T-helper 2 cell treated with Interferon-gamma antibody and Interleukin-4, amounts not matched to agents 100 ng/mL and 5 ng/mL, for 36 hours (primary cell): ENCODE measurements around the gene NPC1. TPM values are rescaled to one million over a fixed set of nuclear protein-coding genes. Genes with fewer than 3 reads are reported as not detected.
"Not testable (repeated sequence)": the region's sequence is repeated elsewhere in the genome, so short reads cannot be mapped to it uniquely, and the experiment has no call there.

ENCODE experiments used
- intact Hi-C: fragments of 100-400 bp; cut with micrococcal nuclease; formaldehyde crosslinking; loops from one replicate; pipeline ENCODE4 v1.15.1; 2023
- total RNA-seq: library from RNA; stranded (reverse); gene quantifications from 2 replicates; pipeline ENCODE4 v1.2.3, GENCODE V29; 2022

The NPC1 gene
- total RNA-seq, 1 donor from 2014 or later: 33.9 TPM

- intact Hi-C loops: no loop called here
Observed at GRCh38 chr18:23528580-23529472, 57.5 kb downstream of the NPC1 start.

GRCh38 chr18:23526501-23527063, 59.7 kb downstream of the NPC1 start:
- intact Hi-C loops: no loop called here

GRCh38 chr18:23524213-23524707, 62.0 kb downstream of the NPC1 start:
- intact Hi-C loops: no loop called here

GRCh38 chr18:23523429-23524212, 62.7 kb downstream of the NPC1 start:
- intact Hi-C loops: no loop called here

GRCh38 chr18:23521907-23522306, 64.4 kb downstream of the NPC1 start:
- intact Hi-C loops: no loop called here

- intact Hi-C loops: no loop called here
Observed at GRCh38 chr18:23521271-23521670, 65.0 kb downstream of the NPC1 start.

- intact Hi-C loops: loop anchor here (5.0 kb wide), 1 partner anchor 293 kb away; no protein-coding TSS in a partner anchor
Observed at GRCh38 chr18:23519734-23520133, 66.6 kb downstream of the NPC1 start.

- intact Hi-C loops: loop anchor here (1.0 to 5.0 kb wide), 2 partner anchors 70 to 296 kb away; partner anchors contain the start of gene NPC1
Observed at GRCh38 chr18:23515911-23516546, 70.3 kb downstream of the NPC1 start.

- intact Hi-C loops: loop anchor here (1.0 kb wide), 1 partner anchor 9 kb away; the partner anchor contains the start of gene RMC1
Observed at GRCh38 chr18:23512641-23513040, 73.7 kb downstream of the NPC1 start.

GRCh38 chr18:23512216-23512615, 74.1 kb downstream of the NPC1 start:
- intact Hi-C loops: loop anchor here (1.0 kb wide), 1 partner anchor 9 kb away; the partner anchor contains the start of gene RMC1

- intact Hi-C loops: not testable (repeated sequence)
Observed at GRCh38 chr18:23510923-23511322, 75.4 kb downstream of the NPC1 start.

- intact Hi-C loops: loop anchor here (10.0 kb wide), 1 partner anchor 418 kb away; no protein-coding TSS in a partner anchor
Observed at GRCh38 chr18:23506393-23506792, 79.9 kb downstream of the NPC1 start.

- intact Hi-C loops: loop anchor here (1.0 to 10.0 kb wide), 4 partner anchors 67 to 420 kb away; a partner anchor contains a TSS
Observed at GRCh38 chr18:23504720-23505119, 81.6 kb downstream of the NPC1 start.

GRCh38 chr18:23503963-23504344, 82.4 kb downstream of the NPC1 start:
- intact Hi-C loops: loop anchor here (1.0 to 10.0 kb wide), 13 partner anchors 8 to 571 kb away; partner anchors contain the start of genes NPC1, RBBP8 and RIOK3

- intact Hi-C loops: loop anchor here (1.0 to 10.0 kb wide), 12 partner anchors 9 to 570 kb away; partner anchors contain the start of genes NPC1, RBBP8 and RIOK3
Observed at GRCh38 chr18:23503038-23503962, 83.0 kb downstream of the NPC1 start, which contains the start of gene RMC1. Gene RMC1 (plus strand): TSS chr18:23503511. CDS start chr18:23503619, 108 bp downstream.

GRCh38 chr18:23502516-23503037, 83.7 kb downstream of the NPC1 start:
- intact Hi-C loops: loop anchor here (1.0 to 10.0 kb wide), 12 partner anchors 10 to 569 kb away; partner anchors contain the start of genes NPC1, RBBP8 and RIOK3

GRCh38 chr18:23501626-23502025, 84.7 kb downstream of the NPC1 start:
- intact Hi-C loops: loop anchor here (2.0 to 10.0 kb wide), 4 partner anchors 64 to 423 kb away; a partner anchor contains a TSS

GRCh38 chr18:23499291-23499781, 87.0 kb downstream of the NPC1 start:
- intact Hi-C loops: loop anchor here (1.0 kb wide), 2 partner anchors 87 to 204 kb away; partner anchors contain the start of gene NPC1
